GM21528 (cell line): Measurements from ENCODE around the gene TMEM232.

Experiments
- ATAC-seq: cut with Tn5 transposase; IDR thresholded peaks from one replicate; pipeline ENCODE4 v1.9.1; 2021; ENCODE audit warnings: mild to moderate bottlenecking, moderate library complexity; ENCODE audit not compliant: unreplicated experiment, low FRiP score

The TMEM232 gene

DNA sequence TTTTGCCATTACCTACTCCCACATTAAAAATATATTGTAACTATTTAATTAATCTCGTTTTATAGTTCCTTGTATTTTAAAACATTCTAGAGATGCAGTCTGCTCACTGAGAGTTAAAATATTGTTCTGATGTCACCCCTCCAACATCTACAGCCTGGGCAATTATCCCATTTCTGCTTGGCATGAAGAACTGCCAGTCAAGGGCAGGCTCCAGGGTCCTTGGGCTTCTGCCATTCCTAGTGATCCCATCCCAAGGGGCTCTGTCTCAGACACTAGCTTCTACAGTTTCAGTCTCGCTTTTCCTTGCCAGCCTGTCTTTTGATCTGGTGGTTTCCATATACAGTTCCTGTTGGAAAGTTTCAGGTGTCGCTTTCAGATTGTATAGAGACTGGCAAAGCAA is 287.2 kb downstream of the TMEM232 start:
- ATAC-seq: no peak

DNA sequence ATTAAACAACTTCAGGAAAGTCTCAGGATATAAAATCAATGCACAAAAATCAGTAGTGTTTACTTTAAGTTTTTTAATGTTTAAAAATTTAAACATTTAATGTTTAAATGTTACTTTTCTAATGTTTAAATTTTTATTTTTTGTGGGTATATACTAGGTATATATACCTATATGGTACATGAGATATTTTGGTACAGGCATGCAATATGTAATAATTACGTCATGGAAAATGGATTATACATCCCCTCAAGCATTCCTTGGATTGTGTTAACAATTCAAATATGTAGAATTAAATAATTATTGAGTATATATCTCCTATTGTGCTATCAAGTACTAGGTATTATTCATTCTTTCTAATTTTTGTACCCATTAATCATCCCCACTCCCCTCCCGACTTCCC is 291.3 kb downstream of the TMEM232 start:
- no peak for ATAC-seq

DNA sequence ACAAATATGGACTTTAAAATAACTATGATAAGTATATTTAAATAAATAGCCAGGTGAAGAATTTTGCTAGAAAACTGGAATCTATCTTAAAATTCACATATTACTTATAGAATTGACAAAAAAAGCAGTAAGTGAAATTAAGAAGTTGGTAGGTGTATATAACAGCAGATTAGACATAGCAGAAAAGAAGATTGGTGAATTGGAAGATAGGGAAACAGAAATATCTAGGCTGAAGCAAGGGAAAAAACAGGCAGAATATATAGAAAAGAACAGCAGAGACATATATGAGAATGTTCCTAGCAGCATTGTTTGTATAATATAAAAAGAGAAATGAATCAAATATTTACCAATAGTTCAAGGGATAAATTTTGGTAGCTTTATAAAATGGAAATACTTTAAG is 294.9 kb downstream of the TMEM232 start:
- ATAC-seq: no peak

DNA sequence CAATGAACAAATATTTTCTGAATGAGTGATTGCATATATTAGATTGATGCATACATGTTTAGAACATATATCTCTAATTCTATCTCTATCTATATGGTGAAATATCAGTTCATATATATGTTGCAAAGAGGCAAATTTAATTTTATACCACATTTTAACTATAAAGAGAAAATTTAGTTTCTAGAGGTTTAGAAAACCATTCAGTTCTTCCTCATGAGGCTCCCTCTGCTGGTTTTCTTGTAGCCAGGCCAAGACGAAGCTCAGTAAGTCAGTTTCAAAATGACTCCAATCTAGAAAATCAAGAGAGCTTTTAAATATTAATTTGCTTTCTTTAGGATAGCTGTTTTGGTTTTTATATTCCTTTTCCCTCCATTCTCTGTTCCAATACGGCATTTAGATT is 312.1 kb downstream of the TMEM232 start:
- ATAC-seq: no peak

DNA sequence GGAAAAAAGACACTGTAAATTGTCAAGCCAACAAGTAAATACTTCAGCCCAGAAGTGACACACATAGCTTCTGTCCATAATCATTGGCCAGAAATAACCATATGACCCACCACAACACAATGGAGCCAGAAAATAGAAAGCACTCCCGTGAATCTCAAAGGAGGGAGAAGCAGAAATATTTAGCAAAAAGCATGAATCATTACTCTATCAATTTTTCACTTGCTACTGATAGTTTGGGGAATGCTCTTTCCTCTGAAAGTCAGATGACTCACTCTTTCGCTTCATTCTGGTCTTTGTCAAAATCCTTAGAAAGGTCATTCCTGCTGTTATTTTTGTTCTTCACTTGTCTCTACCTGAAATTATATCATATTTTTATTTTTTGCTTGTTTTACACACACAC is 312.6 kb downstream of the TMEM232 start:
- ATAC-seq: no peak

DNA sequence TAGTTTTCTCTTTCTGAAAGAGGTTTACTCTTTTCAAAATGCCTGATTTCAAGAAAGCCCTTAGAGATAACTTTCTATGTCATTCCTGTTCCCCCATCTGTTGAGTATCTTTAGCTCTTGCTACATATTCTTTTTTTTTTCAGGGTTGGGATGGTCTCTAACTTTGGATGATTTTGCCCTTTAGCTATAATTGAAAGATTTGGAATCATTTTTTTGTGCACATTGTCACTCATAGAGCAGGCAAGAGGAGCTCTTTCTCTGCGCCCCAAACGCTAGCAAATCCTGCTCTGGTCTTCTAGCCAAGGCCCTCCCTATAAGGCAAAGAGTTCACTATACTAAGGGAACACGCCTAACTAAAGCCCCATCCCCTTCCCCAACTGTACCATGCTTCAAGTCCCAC is 316.9 kb downstream of the TMEM232 start:
- no peak for ATAC-seq

DNA sequence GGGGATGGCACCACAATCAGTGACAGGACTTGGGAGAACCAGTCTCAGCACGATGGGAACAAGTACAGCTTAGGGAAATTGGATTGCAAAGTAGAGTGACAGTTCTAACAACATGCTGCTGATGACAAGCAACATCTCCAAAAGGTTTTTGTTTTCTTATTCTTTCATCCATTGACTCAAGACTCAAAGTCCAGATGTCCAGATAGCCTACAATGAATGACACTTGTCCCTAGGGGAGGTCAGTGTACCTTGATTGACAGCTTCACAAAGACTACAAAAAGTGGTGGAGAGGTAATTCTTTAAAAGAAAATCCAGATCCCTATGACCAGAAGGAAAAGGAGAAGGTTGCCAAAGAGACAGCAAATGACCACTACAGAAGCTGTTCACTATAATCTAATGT is 323.9 kb downstream of the TMEM232 start:
- ATAC-seq: no peak

DNA sequence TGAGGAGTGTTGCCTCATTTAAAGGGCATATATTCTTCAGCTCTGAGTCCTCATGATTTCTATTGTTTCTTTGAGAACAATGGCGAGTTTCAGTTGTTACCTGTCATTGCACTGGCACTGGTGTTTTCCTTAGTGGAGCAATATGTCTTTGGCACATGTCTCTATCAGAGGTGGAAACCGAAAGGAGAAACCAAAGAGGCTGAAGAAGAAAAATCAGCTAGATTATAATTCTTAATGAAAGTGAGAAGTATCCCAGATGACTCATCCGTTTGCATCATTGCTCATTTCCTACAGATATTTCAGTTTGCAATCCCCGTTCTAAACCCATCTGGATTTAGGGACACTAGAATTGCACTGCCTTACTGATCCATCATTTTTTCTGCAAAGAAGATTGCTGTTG is 324.6 kb downstream of the TMEM232 start:
- ATAC-seq: no peak

DNA sequence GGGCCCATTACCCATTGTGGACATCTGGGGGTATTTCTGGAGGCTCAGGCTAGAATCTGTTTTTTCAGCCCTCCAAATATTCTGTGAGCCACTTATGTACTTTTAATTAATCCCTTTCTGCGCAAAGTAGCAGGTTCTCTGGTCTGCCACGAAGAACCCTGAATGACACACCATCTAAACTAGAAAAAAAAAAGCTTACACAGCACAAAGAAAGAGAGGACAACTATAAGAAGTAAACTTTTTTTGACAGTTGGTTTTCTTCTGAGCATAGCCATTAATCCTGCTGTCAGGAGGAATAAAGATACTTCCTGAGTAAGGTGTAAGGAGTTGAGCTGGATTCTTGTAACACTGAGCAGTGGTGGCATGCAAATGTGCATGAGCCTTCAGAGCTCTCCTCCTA is 327.5 kb downstream of the TMEM232 start:
- no peak for ATAC-seq

DNA sequence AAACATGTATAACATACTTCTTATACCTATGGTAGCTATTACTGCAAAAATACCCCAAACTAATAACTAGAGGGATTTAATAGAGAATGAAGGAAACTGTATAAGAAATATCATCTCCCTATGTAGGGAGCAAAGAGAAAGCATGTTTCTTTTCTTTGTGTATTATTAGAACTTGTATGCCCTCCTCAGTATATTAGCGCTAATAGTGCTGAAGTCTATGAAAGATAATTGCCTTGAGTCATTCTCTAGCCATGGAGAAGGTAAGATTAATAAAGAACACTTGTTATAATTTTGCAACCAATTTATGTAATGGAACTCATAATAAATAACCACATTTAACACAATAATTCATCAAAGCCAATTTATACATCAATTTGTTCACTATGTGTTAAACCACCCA is 329.2 kb downstream of the TMEM232 start:
- no peak for ATAC-seq

DNA sequence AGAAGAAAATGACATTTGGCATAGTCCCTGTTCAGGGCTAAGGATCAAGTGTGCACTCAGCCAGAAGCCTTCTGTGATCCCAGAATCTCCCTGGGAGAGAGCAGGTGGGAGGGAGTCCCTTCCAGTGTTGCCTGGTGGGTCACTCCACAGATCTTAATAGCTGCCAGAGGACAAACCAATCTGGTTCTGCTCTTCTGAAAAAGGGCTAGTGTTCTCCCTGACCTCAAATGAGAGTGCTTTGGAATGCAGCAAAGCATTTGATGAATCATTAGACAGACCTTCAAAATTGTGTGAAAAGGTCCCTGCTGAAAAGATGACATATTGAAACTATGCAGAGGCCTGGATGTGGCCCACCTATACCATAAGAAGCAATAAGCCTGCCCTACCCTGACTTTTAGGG is 339.7 kb downstream of the TMEM232 start:
- ATAC-seq: no peak

DNA sequence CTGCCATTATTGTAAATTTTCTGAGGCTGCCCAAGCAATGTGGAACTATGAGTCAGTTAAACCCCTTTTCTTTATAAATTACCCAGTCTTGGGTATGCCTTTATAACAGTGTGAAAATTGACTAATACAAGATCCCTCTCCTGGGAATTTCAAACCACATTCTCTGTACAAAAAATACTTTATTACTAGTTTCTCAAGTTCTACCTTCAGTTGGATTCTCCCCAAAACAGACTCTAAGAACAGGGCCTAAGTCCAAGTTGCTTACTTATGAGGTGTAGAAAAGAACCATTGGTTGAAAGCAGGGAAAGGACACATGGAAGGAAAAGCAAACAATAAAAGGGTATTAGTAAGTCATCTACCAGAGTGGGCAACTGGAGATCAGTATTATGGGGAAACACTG is 343.2 kb downstream of the TMEM232 start:
- ATAC-seq: no peak

DNA sequence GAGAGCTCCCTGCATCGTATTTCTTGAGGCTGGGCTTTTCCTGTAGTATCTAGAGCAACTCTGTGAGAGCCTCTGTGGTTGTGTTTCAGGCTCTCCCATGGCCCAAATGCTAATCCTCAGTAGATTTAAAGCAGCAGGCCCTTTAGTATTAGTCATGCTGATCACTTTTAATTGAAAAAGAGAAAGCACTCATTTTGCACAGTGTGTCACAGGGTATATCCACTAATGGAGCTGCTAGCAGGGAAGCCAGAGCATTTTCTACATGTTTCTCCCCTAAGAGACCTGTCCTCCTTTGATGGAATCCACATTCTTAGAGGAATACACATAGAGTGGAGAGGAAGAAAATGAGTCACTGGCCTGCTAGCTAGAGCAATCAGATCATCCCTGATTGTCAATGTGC is 348.5 kb downstream of the TMEM232 start:
- no peak for ATAC-seq

DNA sequence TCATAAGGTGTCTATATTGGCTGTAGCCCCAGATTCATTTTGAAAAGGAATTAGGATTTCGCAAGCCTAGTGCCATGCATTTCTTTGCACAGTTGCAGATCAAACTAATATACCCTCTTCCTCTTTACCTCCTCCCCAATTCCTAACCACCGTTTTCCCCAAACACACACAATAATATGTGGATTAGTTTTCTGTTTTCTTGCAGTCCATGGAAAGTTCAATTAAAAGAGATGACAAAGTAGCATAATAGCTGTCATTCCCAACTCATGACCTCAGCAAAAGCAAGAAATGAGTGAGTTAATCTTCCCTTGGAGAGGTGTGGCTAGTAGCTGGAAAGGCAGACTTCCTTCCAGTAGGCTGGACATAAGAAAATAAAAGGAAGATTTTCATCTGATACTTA is 349.1 kb downstream of the TMEM232 start:
- no peak for ATAC-seq

DNA sequence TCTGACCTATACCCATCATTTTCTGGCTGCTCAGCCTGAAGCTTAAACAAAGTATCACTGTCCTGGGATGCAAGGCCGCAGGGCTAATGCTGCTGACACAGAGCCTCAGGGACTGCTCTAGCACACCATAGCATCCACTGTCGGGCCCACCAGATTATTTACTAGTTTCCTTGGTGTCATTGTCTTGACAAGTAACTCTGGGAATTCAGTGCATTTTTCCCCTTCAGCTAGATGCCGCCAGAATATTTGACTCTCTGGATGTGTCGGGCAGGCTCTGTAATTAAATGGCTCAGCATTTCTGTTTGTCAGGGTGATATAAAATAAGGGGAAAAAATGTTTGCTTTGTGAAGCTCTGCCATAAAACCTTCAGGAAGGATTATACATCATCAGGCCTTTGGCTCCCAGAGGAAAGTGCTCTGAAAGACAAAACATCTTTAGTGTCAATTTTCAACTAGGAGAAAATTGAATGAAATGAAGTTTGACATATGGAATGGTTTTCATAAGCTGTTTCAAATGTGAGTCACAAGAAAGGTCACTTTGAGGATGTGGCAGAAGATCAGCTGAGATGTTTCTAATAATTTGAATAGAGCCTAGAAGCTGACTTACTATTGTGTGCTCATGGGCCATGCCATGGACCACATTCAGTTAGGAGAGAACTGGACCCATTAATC is 350.1 kb downstream of the TMEM232 start:
- no peak for ATAC-seq

DNA sequence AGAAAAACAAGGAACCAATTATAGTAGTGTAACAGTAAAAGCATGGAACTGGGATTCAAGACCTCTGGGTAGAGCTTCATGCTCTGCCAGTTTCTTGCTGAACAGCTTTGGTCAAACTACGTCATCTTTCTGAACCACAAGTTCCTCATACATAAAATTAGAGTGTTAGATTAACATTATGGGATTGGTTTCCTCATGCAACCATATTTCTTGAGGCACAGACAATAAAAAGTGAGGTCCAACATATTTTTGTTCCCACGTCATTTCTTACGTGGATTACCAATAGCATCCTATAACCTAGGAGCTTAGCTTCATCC is 354.8 kb downstream of the TMEM232 start:
- peak; percentile 87 for ATAC-seq

DNA sequence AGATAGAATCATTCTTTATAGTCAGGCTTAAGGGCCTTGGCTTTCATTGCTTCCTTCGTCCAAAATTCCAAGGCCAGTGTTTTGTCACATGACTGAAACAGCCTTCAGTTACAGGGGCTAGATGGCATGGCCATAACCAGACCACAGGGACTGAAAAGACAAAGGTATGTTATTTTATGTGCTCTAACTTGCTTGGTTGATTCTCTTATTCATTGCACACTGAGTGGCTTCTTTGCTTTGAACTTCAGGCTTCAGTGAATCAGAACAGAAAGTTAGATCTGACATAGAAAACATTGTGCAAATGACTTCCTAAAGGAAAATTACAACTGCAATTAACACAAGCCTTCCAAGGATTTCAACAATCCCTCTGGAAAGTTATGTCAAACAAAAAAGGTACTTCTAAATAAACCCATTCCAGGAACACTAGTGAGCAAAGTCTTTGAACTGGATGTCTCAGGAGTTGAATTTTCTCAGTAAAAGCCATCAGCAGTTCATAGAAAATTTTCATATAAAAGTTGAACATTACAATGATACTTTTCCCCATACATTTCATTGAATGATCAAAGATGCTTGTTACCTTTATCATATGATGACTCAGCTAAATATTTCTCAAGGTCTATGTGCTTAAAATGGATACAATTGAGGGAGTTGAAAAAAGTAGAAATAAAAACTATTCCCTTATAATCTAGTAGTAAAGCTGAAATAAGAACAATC is 355.3 kb downstream of the TMEM232 start:
- peak; percentile 35 for ATAC-seq
